Nephron (organoid): Measurements from ENCODE around the gene MORF4L1.
"Not testable (repeated sequence)": the region's sequence is repeated elsewhere in the genome, so short reads cannot be mapped to it uniquely, and the experiment has no call there.

Source experiments
- H3K27ac Mint-ChIP-seq, 3 experiments: 2 replicates each; pipeline ENCODE4 v1.8.0; 2020; ENCODE audit warnings: mixed read lengths in 3 of 3, mild to moderate bottlenecking in 2 of 3, moderate library complexity in 1 of 3
- H3K27me3 Mint-ChIP-seq: 2 replicates; pipeline ENCODE4 v1.8.0; 2021; ENCODE audit warnings: low read depth, mild to moderate bottlenecking, moderate library complexity, mixed read lengths
- H3K36me3 Mint-ChIP-seq: 2 replicates; pipeline ENCODE4 v1.8.0; 2020; ENCODE audit warnings: low read depth, mixed read lengths
- H3K4me1 Mint-ChIP-seq: 2 replicates; pipeline ENCODE4 v1.8.0; 2020; ENCODE audit warnings: mixed read lengths
- H3K4me3 Mint-ChIP-seq, 3 experiments: 2 replicates each; pipeline ENCODE4 v1.8.0; 2020; ENCODE audit warnings: mild to moderate bottlenecking in 3 of 3, mixed read lengths in 3 of 3, moderate library complexity in 2 of 3
- H3K9me3 Mint-ChIP-seq: 2 replicates; pipeline ENCODE4 v1.8.0; 2020; ENCODE audit warnings: mixed read lengths
- CTCF ChIP-seq, 3 experiments: fragments of 200-600 bp; sonication (generic); IDR thresholded peaks; one replicate each; pipeline ENCODE4 v1.5.0; 2021; ENCODE audit warnings: antibody characterized with exemption in 3 of 3; ENCODE audit not compliant: unreplicated experiment in 3 of 3

The MORF4L1 gene

GRCh38 chr15:78854833-78855372, 17.8 kb upstream of the MORF4L1 start:
- peaks cover 2% of the 10 kb centered on the region for H3K4me1 Mint-ChIP-seq
- H3K27me3 Mint-ChIP-seq, result no peaks in the 10 kb centered on the region
- H3K27ac Mint-ChIP-seq, result no peak overlapping the region
- H3K36me3 Mint-ChIP-seq, result no peaks in the 10 kb centered on the region
- no peak for TF ChIP-seq CTCF (IDR thresholded peaks at IDR 0.05; ENCODE audit: unreplicated experiment in 3 of 3)
- peaks cover 3% of the 10 kb centered on the region for H3K9me3 Mint-ChIP-seq
- no peak overlapping the region for H3K4me3 Mint-ChIP-seq

- peaks cover 4% of the 10 kb centered on the region for H3K27me3 Mint-ChIP-seq
- no peak overlapping the region for H3K27ac Mint-ChIP-seq
- H3K4me1 Mint-ChIP-seq, result peaks cover 4% of the 10 kb centered on the region
- no peaks in the 10 kb centered on the region for H3K36me3 Mint-ChIP-seq
- peaks cover 3% of the 10 kb centered on the region for H3K9me3 Mint-ChIP-seq
- no peak overlapping the region for H3K4me3 Mint-ChIP-seq
- no peak for TF ChIP-seq CTCF (IDR thresholded peaks at IDR 0.05; ENCODE audit: unreplicated experiment in 3 of 3)
Observed at GRCh38 chr15:78855746-78856145, 16.9 kb upstream of the MORF4L1 start.

- H3K36me3 Mint-ChIP-seq, result no peaks in the 10 kb centered on the region
- peaks cover 4% of the 10 kb centered on the region for H3K4me1 Mint-ChIP-seq
- peak overlapping the region; percentile 87 to 89 (median 87) for H3K4me3 Mint-ChIP-seq
- H3K27me3 Mint-ChIP-seq, result peaks cover 4% of the 10 kb centered on the region
- peak overlapping the region; percentile 79 to 98 (median 98) for H3K27ac Mint-ChIP-seq
- TF ChIP-seq CTCF (IDR thresholded peaks at IDR 0.05; ENCODE audit: unreplicated experiment in 3 of 3), result peak; percentile 67 to 85 (median 68)
- no peaks in the 10 kb centered on the region for H3K9me3 Mint-ChIP-seq
Observed at GRCh38 chr15:78859971-78860719, 12.5 kb upstream of the MORF4L1 start.

- H3K9me3 Mint-ChIP-seq, H3K4me3 Mint-ChIP-seq, H3K36me3 Mint-ChIP-seq, H3K27ac Mint-ChIP-seq, H3K4me1 Mint-ChIP-seq, H3K27me3 Mint-ChIP-seq: not testable (repeated sequence)
Observed at GRCh38 chr15:78865585-78865984, 7.1 kb upstream of the MORF4L1 start.

- not testable (repeated sequence) for H3K27ac Mint-ChIP-seq, H3K4me3 Mint-ChIP-seq, H3K4me1 Mint-ChIP-seq, H3K9me3 Mint-ChIP-seq, H3K36me3 Mint-ChIP-seq, H3K27me3 Mint-ChIP-seq
Observed at GRCh38 chr15:78866031-78866430, 6.7 kb upstream of the MORF4L1 start.

- no peaks in the 10 kb centered on the region for H3K27me3 Mint-ChIP-seq
Observed at GRCh38 chr15:78866803-78867202, 5.9 kb upstream of the MORF4L1 start.

More at GRCh38 chr15:78866803-78867202, 5.9 kb upstream of the MORF4L1 start:
- no peak overlapping the region for H3K27ac Mint-ChIP-seq
- H3K9me3 Mint-ChIP-seq, result no peaks in the 10 kb centered on the region
- no peak for TF ChIP-seq CTCF (IDR thresholded peaks at IDR 0.05; ENCODE audit: unreplicated experiment in 3 of 3)
- no peak overlapping the region for H3K4me3 Mint-ChIP-seq
- no peaks in the 10 kb centered on the region for H3K36me3 Mint-ChIP-seq
- no peaks in the 10 kb centered on the region for H3K4me1 Mint-ChIP-seq
